Measurements from ENCODE around the gene CD3G.

GRCh38 chr11:118358071-118358470 is 13.9 kb downstream of the CD3G start:
- TF ChIP-seq, protein P1, sequence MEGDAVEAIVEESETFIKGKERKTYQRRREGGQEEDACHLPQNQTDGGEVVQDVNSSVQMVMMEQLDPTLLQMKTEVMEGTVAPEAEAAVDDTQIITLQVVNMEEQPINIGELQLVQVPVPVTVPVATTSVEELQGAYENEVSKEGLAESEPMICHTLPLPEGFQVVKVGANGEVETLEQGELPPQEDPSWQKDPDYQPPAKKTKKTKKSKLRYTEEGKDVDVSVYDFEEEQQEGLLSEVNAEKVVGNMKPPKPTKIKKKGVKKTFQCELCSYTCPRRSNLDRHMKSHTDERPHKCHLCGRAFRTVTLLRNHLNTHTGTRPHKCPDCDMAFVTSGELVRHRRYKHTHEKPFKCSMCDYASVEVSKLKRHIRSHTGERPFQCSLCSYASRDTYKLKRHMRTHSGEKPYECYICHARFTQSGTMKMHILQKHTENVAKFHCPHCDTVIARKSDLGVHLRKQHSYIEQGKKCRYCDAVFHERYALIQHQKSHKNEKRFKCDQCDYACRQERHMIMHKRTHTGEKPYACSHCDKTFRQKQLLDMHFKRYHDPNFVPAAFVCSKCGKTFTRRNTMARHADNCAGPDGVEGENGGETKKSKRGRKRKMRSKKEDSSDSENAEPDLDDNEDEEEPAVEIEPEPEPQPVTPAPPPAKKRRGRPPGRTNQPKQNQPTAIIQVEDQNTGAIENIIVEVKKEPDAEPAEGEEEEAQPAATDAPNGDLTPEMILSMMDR (IDR thresholded peaks at IDR 0.05; ENCODE audit: low read depth, low read length, missing input control), result no peak
- TF ChIP-seq FOXA1 (IDR thresholded peaks at IDR 0.05), result no peak
- TF ChIP-seq, protein P2, sequence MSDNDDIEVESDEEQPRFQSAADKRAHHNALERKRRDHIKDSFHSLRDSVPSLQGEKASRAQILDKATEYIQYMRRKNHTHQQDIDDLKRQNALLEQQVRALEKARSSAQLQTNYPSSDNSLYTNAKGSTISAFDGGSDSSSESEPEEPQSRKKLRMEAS (IDR thresholded peaks at IDR 0.05), result no peak

Data from liver (tissue), 2 donors.